Memory B cell (primary cell): Measurements from ENCODE around the gene STEAP2.
"Not testable (repeated sequence)": the region's sequence is repeated elsewhere in the genome, so short reads cannot be mapped to it uniquely, and the experiment has no call there.

Source experiments
- ATAC-seq: fragments of 150-1000 bp; cut with Tn5 transposase; 2 replicates; pipeline ENCODE4 v1.10.0; 2021; ENCODE audit warnings: low read depth, mild to moderate bottlenecking, moderate library complexity
- DNase-seq, 2 donors: peaks; one replicate each; pipeline ENCODE4 v3.0.0; 2022; ENCODE audit warnings: low spot score in 2 of 2
- H3K27ac Mint-ChIP-seq: one replicate; pipeline ENCODE4 v1.8.0; 2022; ENCODE audit warnings: mild to moderate bottlenecking, moderate library complexity, mixed read lengths
- H3K27me3 Mint-ChIP-seq: one replicate; pipeline ENCODE4 v1.8.0; 2022; ENCODE audit warnings: mixed read lengths
- H3K36me3 Mint-ChIP-seq: one replicate; pipeline ENCODE4 v1.8.0; 2022; ENCODE audit warnings: mild to moderate bottlenecking, mixed read lengths
- H3K4me1 Mint-ChIP-seq: one replicate; pipeline ENCODE4 v1.8.0; 2022; ENCODE audit warnings: mixed read lengths
- H3K4me3 Mint-ChIP-seq: one replicate; pipeline ENCODE4 v1.8.0; 2022; ENCODE audit warnings: mild to moderate bottlenecking, moderate library complexity, mixed read lengths
- H3K9me3 Mint-ChIP-seq: one replicate; pipeline ENCODE4 v1.8.0; 2022; ENCODE audit warnings: mixed read lengths

Gene STEAP2

GRCh38 chr7:90256011-90256410 lies 44.5 kb downstream of the STEAP2 start:
- H3K4me3 Mint-ChIP-seq, H3K27ac Mint-ChIP-seq, H3K36me3 Mint-ChIP-seq, H3K9me3 Mint-ChIP-seq, H3K4me1 Mint-ChIP-seq, DNase-seq, ATAC-seq: not testable (repeated sequence)
- peaks cover 15% of the 10 kb centered on the region for H3K27me3 Mint-ChIP-seq

GRCh38 chr7:90256778-90257177 lies 45.2 kb downstream of the STEAP2 start:
- Mint-ChIP-seq H3K27me3 (peaks cover 15% of the 10 kb centered on the region), H3K4me3 (no peak overlapping the region), H3K36me3 (no peaks in the 10 kb centered on the region), H3K9me3 (no peaks in the 10 kb centered on the region), H3K4me1 (no peaks in the 10 kb centered on the region), H3K27ac (no peak overlapping the region)
- no peak for ATAC-seq
- DNase-seq, result no peak

GRCh38 chr7:90261441-90261840 lies 49.9 kb downstream of the STEAP2 start:
- Mint-ChIP-seq H3K4me3 (no peak overlapping the region), H3K27ac (no peak overlapping the region), H3K4me1 (no peaks in the 10 kb centered on the region), H3K9me3 (no peaks in the 10 kb centered on the region), H3K27me3 (no peaks in the 10 kb centered on the region), H3K36me3 (no peaks in the 10 kb centered on the region)
- DNase-seq (no peak), ATAC-seq (no peak)

- H3K9me3 Mint-ChIP-seq, result no peaks in the 10 kb centered on the region
- H3K36me3 Mint-ChIP-seq, result no peaks in the 10 kb centered on the region
- H3K27ac Mint-ChIP-seq, result no peak overlapping the region
- DNase-seq, result no peak
- H3K27me3 Mint-ChIP-seq, result no peaks in the 10 kb centered on the region
- H3K4me1 Mint-ChIP-seq, result no peaks in the 10 kb centered on the region
- H3K4me3 Mint-ChIP-seq, result no peak overlapping the region
- peak; percentile 67 for ATAC-seq
These were observed 50.9 kb downstream of the STEAP2 start for GRCh38 chr7:90262438-90262837.

GRCh38 chr7:90266808-90267207 lies 55.3 kb downstream of the STEAP2 start:
- no peaks in the 10 kb centered on the region for H3K36me3 Mint-ChIP-seq
- no peaks in the 10 kb centered on the region for H3K27me3 Mint-ChIP-seq
- no peak overlapping the region for H3K4me3 Mint-ChIP-seq
- H3K27ac Mint-ChIP-seq, result no peak overlapping the region
- H3K4me1 Mint-ChIP-seq, result no peaks in the 10 kb centered on the region
- no peaks in the 10 kb centered on the region for H3K9me3 Mint-ChIP-seq
- DNase-seq (no peak), ATAC-seq (no peak)

- DNase-seq (no peak), ATAC-seq (no peak)
- H3K27me3 Mint-ChIP-seq, result no peaks in the 10 kb centered on the region
- no peaks in the 10 kb centered on the region for H3K9me3 Mint-ChIP-seq
- H3K4me3 Mint-ChIP-seq, result no peak overlapping the region
- H3K36me3 Mint-ChIP-seq, result no peaks in the 10 kb centered on the region
- no peaks in the 10 kb centered on the region for H3K4me1 Mint-ChIP-seq
- no peak overlapping the region for H3K27ac Mint-ChIP-seq
These were observed 55.8 kb downstream of the STEAP2 start for GRCh38 chr7:90267263-90267858.

GRCh38 chr7:90269163-90269562 lies 57.6 kb downstream of the STEAP2 start:
- H3K36me3 Mint-ChIP-seq, result no peaks in the 10 kb centered on the region

GRCh38 chr7:90270431-90271178 lies 59.1 kb downstream of the STEAP2 start:
- H3K27ac Mint-ChIP-seq, result no peak overlapping the region
- no peak for ATAC-seq
- no peak overlapping the region for H3K4me3 Mint-ChIP-seq
- H3K27me3 Mint-ChIP-seq, result no peaks in the 10 kb centered on the region
- no peaks in the 10 kb centered on the region for H3K4me1 Mint-ChIP-seq
- no peak for DNase-seq
- no peaks in the 10 kb centered on the region for H3K36me3 Mint-ChIP-seq
- H3K9me3 Mint-ChIP-seq, result no peaks in the 10 kb centered on the region

More at GRCh38 chr7:90269163-90269562, 57.6 kb downstream of the STEAP2 start:
- no peaks in the 10 kb centered on the region for H3K27me3 Mint-ChIP-seq
- no peak overlapping the region for H3K4me3 Mint-ChIP-seq
- no peaks in the 10 kb centered on the region for H3K4me1 Mint-ChIP-seq
- no peak for DNase-seq
- H3K9me3 Mint-ChIP-seq, result no peaks in the 10 kb centered on the region
- H3K27ac Mint-ChIP-seq, result no peak overlapping the region
- no peak for ATAC-seq

GRCh38 chr7:90271753-90272152 lies 60.2 kb downstream of the STEAP2 start:
- no peaks in the 10 kb centered on the region for H3K9me3 Mint-ChIP-seq
- H3K36me3 Mint-ChIP-seq, result no peaks in the 10 kb centered on the region
- H3K4me1 Mint-ChIP-seq, result no peaks in the 10 kb centered on the region
- ATAC-seq (no peak), DNase-seq (no peak)
- no peak overlapping the region for H3K27ac Mint-ChIP-seq
- H3K4me3 Mint-ChIP-seq, result no peak overlapping the region
- H3K27me3 Mint-ChIP-seq, result no peaks in the 10 kb centered on the region

GRCh38 chr7:90272242-90272641 lies 60.7 kb downstream of the STEAP2 start:
- DNase-seq, result no peak
- Mint-ChIP-seq H3K27me3 (no peaks in the 10 kb centered on the region), H3K4me1 (no peaks in the 10 kb centered on the region), H3K36me3 (no peaks in the 10 kb centered on the region), H3K27ac (no peak overlapping the region), H3K4me3 (no peak overlapping the region), H3K9me3 (no peaks in the 10 kb centered on the region)
- no peak for ATAC-seq

GRCh38 chr7:90274161-90274560 lies 62.6 kb downstream of the STEAP2 start:
- Mint-ChIP-seq H3K27ac (no peak overlapping the region), H3K4me3 (no peak overlapping the region), H3K9me3 (no peaks in the 10 kb centered on the region), H3K4me1 (no peaks in the 10 kb centered on the region), H3K36me3 (no peaks in the 10 kb centered on the region), H3K27me3 (no peaks in the 10 kb centered on the region)
- ATAC-seq, result no peak
- no peak for DNase-seq

GRCh38 chr7:90276033-90276728 lies 64.6 kb downstream of the STEAP2 start:
- Mint-ChIP-seq H3K36me3 (no peaks in the 10 kb centered on the region), H3K27ac (no peak overlapping the region), H3K4me3 (no peak overlapping the region), H3K9me3 (no peaks in the 10 kb centered on the region), H3K27me3 (no peaks in the 10 kb centered on the region), H3K4me1 (no peaks in the 10 kb centered on the region)
- ATAC-seq (no peak), DNase-seq (no peak)
